ENCODE results near the gene CNN1.

Gene CNN1

GRCh38 chr19:11538232-11539036 lies at the start of gene CNN1:
Gene CNN1 (plus strand): TSS chr19:11538851. CDS start chr19:11538928, 77 bp downstream.
- Histone ChIP-seq H3K4me3 (IDR thresholded peaks at IDR 0.05; ENCODE audit: insufficient read depth, low read depth, low read length) (no peak within 1 kb of the TSS), H4K20me1 (ENCODE audit: insufficient read depth) (no peaks in the 10 kb centered on the region), H3K27me3 (ENCODE audit: insufficient read depth, low read depth) (peaks cover 2% of the 10 kb centered on the region; the same call in 1 of the 2 replicates), H3K79me2 (ENCODE audit: insufficient read depth, low read depth) (no peaks in the 10 kb centered on the region), H2AFZ (ENCODE audit: low read depth) (no peak within 1 kb of the TSS), H3K9ac (no peak within 1 kb of the TSS), H3K36me3 (ENCODE audit: insufficient read depth) (no peaks in the 10 kb centered on the region), H3K27ac (no peak within 1 kb of the TSS), H3K4me1 (ENCODE audit: low read depth, poor library complexity, severe bottlenecking) (peaks cover 10% of the 10 kb centered on the region), H3K4me2 (no peak within 1 kb of the TSS)
- TF ChIP-seq CTCF (conservative IDR thresholded peaks at IDR 0.05; ENCODE audit: low read depth, low read length), result no peak

DNA sequence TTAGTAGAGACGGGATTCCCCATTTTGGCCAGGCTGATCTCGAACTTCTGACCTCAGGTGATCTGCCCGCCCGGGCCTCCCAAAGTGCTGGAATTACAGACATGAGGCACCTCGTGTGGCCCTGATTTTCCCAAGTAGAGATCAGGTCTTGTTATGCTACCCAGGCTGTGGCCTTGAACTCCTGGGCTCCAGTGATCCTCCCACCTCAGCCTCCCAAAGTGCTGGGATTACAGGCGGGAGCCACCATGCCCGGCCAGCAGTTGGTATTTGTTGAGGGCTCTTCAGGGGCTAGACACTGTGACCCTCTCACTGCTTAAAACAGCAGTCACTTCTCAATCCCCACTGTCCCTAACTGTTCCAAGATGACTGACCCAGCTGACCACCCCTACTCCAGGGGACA lies 49.3 kb upstream of the CNN1 start:
- Histone ChIP-seq H4K20me1 (ENCODE audit: insufficient read depth) (no peaks in the 10 kb centered on the region), H3K4me2 (no peak overlapping the region), H2AFZ (ENCODE audit: low read depth) (no peak overlapping the region), H3K79me2 (ENCODE audit: insufficient read depth, low read depth) (no peaks in the 10 kb centered on the region), H3K36me3 (ENCODE audit: insufficient read depth) (no peaks in the 10 kb centered on the region), H3K4me1 (ENCODE audit: low read depth, poor library complexity, severe bottlenecking) (no peaks in the 10 kb centered on the region), H3K27me3 (ENCODE audit: insufficient read depth, low read depth) (no peaks in the 10 kb centered on the region), H3K27ac (no peak overlapping the region), H3K9ac (no peak overlapping the region), H3K4me3 (IDR thresholded peaks at IDR 0.05; ENCODE audit: insufficient read depth, low read depth, low read length) (no peak overlapping the region)
- TF ChIP-seq CTCF (conservative IDR thresholded peaks at IDR 0.05; ENCODE audit: low read depth, low read length), result no peak

- Histone ChIP-seq H3K4me2 (no peak overlapping the region), H3K4me3 (IDR thresholded peaks at IDR 0.05; ENCODE audit: insufficient read depth, low read depth, low read length) (no peak overlapping the region), H4K20me1 (ENCODE audit: insufficient read depth) (no peaks in the 10 kb centered on the region), H3K36me3 (ENCODE audit: insufficient read depth) (no peaks in the 10 kb centered on the region), H3K27ac (no peak overlapping the region), H3K79me2 (ENCODE audit: insufficient read depth, low read depth) (no peaks in the 10 kb centered on the region), H3K9ac (no peak overlapping the region), H2AFZ (ENCODE audit: low read depth) (no peak overlapping the region), H3K27me3 (ENCODE audit: insufficient read depth, low read depth) (no peaks in the 10 kb centered on the region), H3K4me1 (ENCODE audit: low read depth, poor library complexity, severe bottlenecking) (no peaks in the 10 kb centered on the region)
- no peak for TF ChIP-seq CTCF (conservative IDR thresholded peaks at IDR 0.05; ENCODE audit: low read depth, low read length)
Observed at GRCh38 chr19:11494634-11495285, 43.9 kb upstream of the CNN1 start.

DNA sequence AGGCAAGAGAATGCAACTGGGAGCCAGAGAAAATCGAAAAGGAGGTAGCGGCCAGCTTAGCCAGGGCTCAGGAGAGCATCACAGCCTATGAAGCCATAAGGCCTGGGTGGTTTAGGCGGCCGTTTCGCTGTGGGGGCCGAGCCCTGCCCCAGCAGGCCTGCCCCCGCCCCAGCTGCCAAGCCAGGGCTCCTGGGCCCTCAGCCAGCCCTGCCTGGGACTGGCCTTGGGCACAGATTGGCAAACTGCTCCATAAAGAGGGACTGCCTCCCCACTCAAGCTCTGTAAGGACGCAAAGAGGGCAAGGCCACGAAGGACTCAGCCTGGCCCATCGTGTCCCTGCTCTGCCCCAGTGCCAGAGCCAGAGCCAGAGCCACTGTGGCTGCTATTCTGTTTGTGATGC lies 43.2 kb upstream of the CNN1 start:
- no peaks in the 10 kb centered on the region for H3K27me3 ChIP-seq (ENCODE audit: insufficient read depth, low read depth)
- H3K79me2 ChIP-seq (ENCODE audit: insufficient read depth, low read depth), result no peaks in the 10 kb centered on the region
- H4K20me1 ChIP-seq (ENCODE audit: insufficient read depth), result no peaks in the 10 kb centered on the region
- no peak overlapping the region for H3K9ac ChIP-seq
- H3K4me3 ChIP-seq (IDR thresholded peaks at IDR 0.05; ENCODE audit: insufficient read depth, low read depth, low read length), result no peak overlapping the region
- H3K4me2 ChIP-seq, result no peak overlapping the region
- no peaks in the 10 kb centered on the region for H3K36me3 ChIP-seq (ENCODE audit: insufficient read depth)
- no peak for TF ChIP-seq CTCF (conservative IDR thresholded peaks at IDR 0.05; ENCODE audit: low read depth, low read length)
- H3K4me1 ChIP-seq (ENCODE audit: low read depth, poor library complexity, severe bottlenecking), result no peaks in the 10 kb centered on the region
- H3K27ac ChIP-seq, result no peak overlapping the region
- no peak overlapping the region for H2AFZ ChIP-seq (ENCODE audit: low read depth)
